ENCODE data around the gene BOLA2B.
"Not testable (repeated sequence)": the region's sequence is repeated elsewhere in the genome, so short reads cannot be mapped to it uniquely, and the experiment has no call there.

The BOLA2B gene

GRCh38 chr16:30193615-30194014 is at the start of gene BOLA2B, which contains the start of gene SLX1A:
Gene BOLA2B, minus strand, starts transcription at chr16:30193666. Its CDS starts 71 bp downstream, at chr16:30193595.
Gene SLX1A, plus strand, starts transcription at chr16:30193875. Its CDS starts 210 bp downstream, at chr16:30194085.
- not testable (repeated sequence) for DNase-seq (ENCODE audit: low spot score)

GRCh38 chr16:30217082-30217481 is 23.6 kb upstream of the BOLA2B start:
- DNase-seq (ENCODE audit: low spot score): not testable (repeated sequence)

GRCh38 chr16:30211414-30211813 is 17.9 kb upstream of the BOLA2B start:
- DNase-seq (ENCODE audit: low spot score): not testable (repeated sequence)

- DNase-seq (ENCODE audit: low spot score): not testable (repeated sequence)
Observed at GRCh38 chr16:30209032-30209431, 15.6 kb upstream of the BOLA2B start.

GRCh38 chr16:30207063-30207704 is 13.7 kb upstream of the BOLA2B start:
- not testable (repeated sequence) for DNase-seq (ENCODE audit: low spot score)

GRCh38 chr16:30206252-30206651 is 12.8 kb upstream of the BOLA2B start:
- not testable (repeated sequence) for DNase-seq (ENCODE audit: low spot score)

- not testable (repeated sequence) for DNase-seq (ENCODE audit: low spot score)
Observed at GRCh38 chr16:30205541-30206236, 12.2 kb upstream of the BOLA2B start.

- DNase-seq (ENCODE audit: low spot score): not testable (repeated sequence)
Observed at GRCh38 chr16:30199608-30200343, 6.3 kb upstream of the BOLA2B start.

GRCh38 chr16:30199049-30199448 is 5.6 kb upstream of the BOLA2B start, which contains the start of gene SULT1A3:
Gene SULT1A3, plus strand, starts transcription at chr16:30199255. Its CDS starts 1,474 bp downstream, at chr16:30200729.
- DNase-seq (ENCODE audit: low spot score): not testable (repeated sequence)

- DNase-seq (ENCODE audit: low spot score): not testable (repeated sequence)
Observed at GRCh38 chr16:30197001-30197400, 3.5 kb upstream of the BOLA2B start.

- DNase-seq (ENCODE audit: low spot score): not testable (repeated sequence)
Observed at GRCh38 chr16:30194172-30194925, 883 bp upstream of the BOLA2B start.

- DNase-seq (ENCODE audit: low spot score): not testable (repeated sequence)
Observed at GRCh38 chr16:30193098-30193497, 368 bp downstream of the BOLA2B start.

GRCh38 chr16:30191158-30191557 is 2.3 kb downstream of the BOLA2B start:
- not testable (repeated sequence) for DNase-seq (ENCODE audit: low spot score)

GRCh38 chr16:30187971-30188561 is 5.4 kb downstream of the BOLA2B start:
- DNase-seq (ENCODE audit: low spot score): no peak

GRCh38 chr16:30187556-30187865 is 6.0 kb downstream of the BOLA2B start:
- DNase-seq (ENCODE audit: low spot score): no peak

GRCh38 chr16:30186782-30187555 is 6.5 kb downstream of the BOLA2B start:
- peak; percentile 63 for DNase-seq (ENCODE audit: low spot score)

GRCh38 chr16:30186444-30186781 is 7.1 kb downstream of the BOLA2B start:
- DNase-seq (ENCODE audit: low spot score): no peak

- DNase-seq (ENCODE audit: low spot score): no peak
Observed at GRCh38 chr16:30185683-30186421, 7.6 kb downstream of the BOLA2B start.

- DNase-seq (ENCODE audit: low spot score): no peak
Observed at GRCh38 chr16:30184891-30185682, 8.4 kb downstream of the BOLA2B start.
